GM19043 (cell line): ENCODE data around the gene KCNQ1OT1.
A peak's percentile ranks its signal among the peaks of the same experiment; 100 is the strongest.

ENCODE experiments used
- ATAC-seq: cut with Tn5 transposase; IDR thresholded peaks from one replicate; pipeline ENCODE4 v1.9.1; 2021; ENCODE audit warnings: low read depth; ENCODE audit not compliant: unreplicated experiment

Gene KCNQ1OT1

GRCh38 chr11:2699531-2700414, at the start of gene KCNQ1OT1:
TSS of gene KCNQ1OT1 (minus strand) at chr11:2699994.
- ATAC-seq, result peak; percentile 87

- ATAC-seq, result no peak
Measured at GRCh38 chr11:2748814-2749554, 49.2 kb upstream of the KCNQ1OT1 start.

DNA sequence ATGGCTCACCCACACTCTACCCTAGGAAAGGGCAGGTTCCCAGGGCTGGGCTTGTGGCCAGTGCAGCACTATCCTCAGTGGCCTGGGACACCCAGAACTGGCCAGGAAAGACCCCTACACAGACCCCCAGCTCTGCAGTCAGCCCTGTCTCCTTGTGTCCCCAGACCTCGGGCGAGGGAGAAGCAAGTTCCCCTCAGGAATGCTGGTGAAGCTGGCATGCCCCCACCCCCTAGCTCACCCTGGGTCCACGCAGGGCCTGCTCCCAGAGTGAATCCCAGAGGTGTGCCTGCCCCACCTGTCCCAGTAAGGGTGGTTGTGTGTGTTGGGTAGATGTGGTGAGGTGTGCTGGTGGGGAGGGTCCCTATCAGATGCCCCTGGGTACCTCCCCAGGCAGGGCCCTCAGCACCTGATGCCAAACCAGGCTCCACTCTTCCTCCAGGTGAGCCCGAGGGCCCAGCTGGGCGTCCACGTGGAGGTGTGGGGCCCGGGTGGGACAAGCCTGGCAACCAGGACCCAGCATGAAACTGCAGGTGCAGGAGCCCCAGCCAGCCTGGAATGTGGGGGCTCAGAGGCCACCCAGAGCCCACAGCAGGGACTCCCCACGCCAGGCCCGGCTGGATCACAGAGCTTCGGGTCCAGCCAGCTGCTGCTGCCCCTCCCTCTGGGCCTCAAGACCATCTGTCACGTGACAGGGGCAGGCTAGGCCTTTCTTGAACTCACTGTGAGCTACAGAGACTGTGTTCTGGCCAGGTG, 48.4 kb upstream of the KCNQ1OT1 start:
- ATAC-seq, result no peak

GRCh38 chr11:2747248-2748027, 47.6 kb upstream of the KCNQ1OT1 start:
- ATAC-seq, result no peak

GRCh38 chr11:2746401-2747247, 46.8 kb upstream of the KCNQ1OT1 start:
- ATAC-seq, result no peak

GRCh38 chr11:2745511-2745910, 45.7 kb upstream of the KCNQ1OT1 start:
- ATAC-seq, result no peak

GRCh38 chr11:2744166-2744565, 44.4 kb upstream of the KCNQ1OT1 start:
- no peak for ATAC-seq

DNA sequence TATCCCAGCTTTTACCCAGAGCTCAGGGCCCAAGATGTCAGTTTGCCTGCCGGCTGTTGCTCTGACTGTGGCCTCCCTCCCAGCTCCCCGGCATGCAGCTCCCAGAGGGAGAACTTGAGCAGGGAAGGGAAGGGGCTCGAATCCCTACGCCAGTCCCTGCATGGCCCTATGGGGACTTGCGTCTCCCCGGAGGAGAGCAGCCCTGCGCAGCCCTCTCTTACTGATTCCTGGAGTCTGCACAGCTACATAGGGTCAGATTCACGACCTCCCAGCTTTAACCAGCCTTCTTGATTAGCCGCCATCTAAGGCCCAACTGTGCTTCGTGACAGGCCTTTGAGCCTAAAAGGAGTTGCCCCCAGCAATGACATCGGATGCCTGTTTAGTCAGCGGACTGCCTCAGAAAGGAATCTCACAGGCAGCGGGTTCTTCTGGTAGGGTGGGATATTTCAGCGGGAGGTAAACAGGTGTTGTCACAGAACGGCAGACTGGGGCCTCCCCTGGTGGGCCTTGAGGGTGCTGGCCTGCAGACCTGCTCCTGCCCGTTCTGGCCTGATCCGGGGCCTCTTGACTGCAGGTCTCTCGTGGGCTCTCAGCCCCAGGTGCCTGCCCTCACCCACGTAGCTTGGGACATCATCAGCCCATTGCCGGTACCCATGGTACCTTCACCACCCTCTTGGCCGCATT, 43.8 kb upstream of the KCNQ1OT1 start:
- no peak for ATAC-seq

GRCh38 chr11:2742611-2743426, 43.0 kb upstream of the KCNQ1OT1 start:
- no peak for ATAC-seq

- no peak for ATAC-seq
Measured at GRCh38 chr11:2742201-2742600, 42.4 kb upstream of the KCNQ1OT1 start.

GRCh38 chr11:2741377-2742131, 41.8 kb upstream of the KCNQ1OT1 start:
- ATAC-seq, result no peak

- no peak for ATAC-seq
Measured at GRCh38 chr11:2741006-2741376, 41.2 kb upstream of the KCNQ1OT1 start.

- no peak for ATAC-seq
Measured at GRCh38 chr11:2740275-2740940, 40.6 kb upstream of the KCNQ1OT1 start.

- no peak for ATAC-seq
Measured at GRCh38 chr11:2739531-2740274, 39.9 kb upstream of the KCNQ1OT1 start.

DNA sequence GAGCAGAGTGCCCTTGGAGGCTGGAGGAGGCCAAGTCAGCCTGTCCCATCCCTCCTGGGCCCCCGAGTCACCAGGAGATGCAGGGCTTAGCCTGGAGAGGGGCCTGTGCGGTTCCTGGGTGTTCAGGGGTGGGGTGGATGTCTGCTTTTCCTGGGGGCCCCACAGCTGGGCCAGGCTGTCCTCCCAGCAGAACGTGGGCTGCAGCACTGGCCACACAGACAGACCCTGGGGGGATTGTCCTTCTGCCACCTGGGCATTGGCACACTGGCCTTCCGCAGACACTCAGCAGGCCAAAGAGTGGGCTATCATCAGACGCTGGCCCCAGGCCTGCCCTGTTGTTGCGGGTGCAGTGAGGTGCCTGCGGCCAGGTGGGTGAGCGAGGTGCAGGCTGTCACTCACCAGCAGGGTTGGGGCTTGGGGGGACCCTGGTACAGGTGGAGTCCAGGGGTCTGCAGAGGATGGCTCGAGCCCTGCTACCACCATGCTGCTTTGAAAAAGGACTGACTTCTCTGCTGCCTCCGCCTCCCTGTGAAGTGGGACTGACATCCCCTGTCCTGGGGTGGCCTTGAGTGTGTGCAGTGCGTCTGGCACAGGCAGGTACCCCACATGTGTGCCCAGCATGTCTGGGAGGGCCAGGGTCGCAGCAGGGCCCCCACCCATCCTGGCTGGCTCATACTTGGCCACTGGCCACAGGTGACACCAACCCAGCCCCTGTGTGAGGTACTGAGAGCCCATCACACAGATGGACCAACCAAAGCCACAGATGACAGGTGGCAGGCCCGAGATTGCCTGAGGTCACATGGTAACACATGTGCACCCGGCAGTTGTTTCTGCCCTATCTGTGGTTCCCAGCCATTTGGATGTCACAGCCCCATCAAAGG, 39.0 kb upstream of the KCNQ1OT1 start:
- no peak for ATAC-seq
